Esophagus squamous epithelium (tissue), 5 donors: ENCODE results near the gene DRAXIN. TPM values are rescaled to one million over a fixed set of nuclear protein-coding genes. Genes with fewer than 3 reads are reported as not detected.
A peak's percentile ranks its signal among the peaks of the same experiment; 100 is the strongest.

Experiments used
- DNase-seq: peaks from one replicate; lab custom pipeline; 2025; lab: John Stamatoyannopoulos, UW
- H3K27ac ChIP-seq, 4 donors: fragments of 200-600 bp; sonication (generic); one replicate each; pipeline ENCODE4 v1.5.1; 2016 to 2019; ENCODE audit warnings: mild to moderate bottlenecking in 1 of 4
- H3K27me3 ChIP-seq, 4 donors: fragments of 200-600 bp; sonication (generic); 1 replicate in 3 of 4; 2 replicates in 1 of 4; pipeline versions ENCODE4 v1.5.1 to v1.6.0; 2017 to 2021; ENCODE audit warnings: antibody characterized with exemption in 1 of 4
- H3K36me3 ChIP-seq, 3 donors: fragments of 200-600 bp; sonication (generic); one replicate each; pipeline ENCODE4 v1.5.1; 2016 to 2019
- H3K4me1 ChIP-seq, 3 donors: fragments of 200-600 bp; sonication (generic); one replicate each; pipeline ENCODE4 v1.5.1; 2017 to 2019
- H3K4me3 ChIP-seq, 4 donors: fragments of 200-600 bp; sonication (generic); 1 replicate in 3 of 4; 2 replicates in 1 of 4; pipeline ENCODE4 v1.5.1; 2016 to 2019; ENCODE audit warnings: mild to moderate bottlenecking in 2 of 4, moderate library complexity in 1 of 4
- H3K9me3 ChIP-seq, 3 donors: fragments of 200-600 bp; sonication (generic); one replicate each; pipeline ENCODE4 v1.5.1; 2016 to 2019
- CTCF ChIP-seq, 6 experiments: fragments of 450-650 bp in 4 of 6; fragments of 200-600 bp in 2 of 6; sonication (generic) in 2 of 6; IDR thresholded peaks; one replicate each; pipeline ENCODE4 v1.5.1; 2016 to 2019; ENCODE audit warnings: antibody characterized with exemption in 6 of 6, mild to moderate bottlenecking in 4 of 6, moderate library complexity in 4 of 6
- POLR2A ChIP-seq, 4 donors: fragments of 450-650 bp; IDR thresholded peaks; one replicate each; pipeline ENCODE4 v1.6.1; 2017; ENCODE audit warnings: antibody characterized with exemption in 4 of 4, mild to moderate bottlenecking in 4 of 4, moderate library complexity in 3 of 4
- WGBS, 2 donors: methylation state at CpG; one replicate each; pipeline ENCODE4 v1.1.5; 2018; 5-methylcytosine and 5-hydroxymethylcytosine counted together
- intact Hi-C: fragments of 100-400 bp; cut with DNase I; formaldehyde crosslinking; loops from one replicate; pipeline ENCODE4 v1.15.0; 2022
- total RNA-seq, 4 donors: library from RNA; depleted of rRNA; stranded (reverse); fragments of >200 nt; gene quantifications; one replicate each; pipeline ENCODE4 v1.1.0, GENCODE V29; 2016
- donor health status: DM: yes; HTN: yes; CAD: no.

Gene DRAXIN
- total RNA-seq, 4 donors from 2014 or later = not detected

DNA sequence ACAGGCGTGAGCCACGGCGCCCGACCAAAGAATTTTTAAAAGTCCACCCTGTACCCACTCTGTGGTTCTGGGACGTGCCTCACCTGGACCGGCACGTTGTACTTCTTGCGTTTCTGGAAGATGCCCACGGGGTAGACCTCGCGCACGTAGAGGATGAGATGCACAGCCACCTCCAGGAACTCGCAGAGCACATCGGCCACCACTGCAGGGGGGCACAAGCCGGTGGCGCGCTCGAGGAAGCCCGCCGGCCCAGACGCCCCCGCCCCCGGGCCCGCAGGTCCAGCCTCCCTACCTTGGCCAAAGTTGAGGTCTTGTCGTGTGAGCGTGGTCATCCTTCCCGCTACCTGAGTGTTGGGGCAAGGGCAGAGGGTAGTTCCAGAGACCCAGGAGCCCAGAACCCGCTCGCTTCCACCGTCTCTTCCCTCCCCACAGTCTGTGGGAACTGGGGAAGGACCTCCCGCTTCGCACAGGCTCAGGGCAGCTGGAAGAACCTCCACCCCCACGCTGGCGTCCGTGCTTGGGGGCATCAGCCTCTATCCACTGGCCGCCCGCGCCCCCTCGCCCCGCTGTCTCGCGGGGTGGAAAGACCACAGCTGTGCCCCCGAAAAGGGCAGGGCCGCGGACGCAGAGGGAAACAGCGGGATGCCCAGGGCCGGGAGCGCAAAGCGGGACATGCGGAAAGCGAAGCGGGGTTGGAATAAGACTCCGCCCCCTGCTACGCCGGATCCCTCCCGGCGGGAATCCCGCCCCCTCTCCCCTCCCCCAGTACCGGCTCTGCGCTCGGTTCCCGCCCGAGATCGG is 11.0 kb upstream of the DRAXIN start:
- 40% methylated on average over 1 of the region's 65 CpGs; no CpG with 5 or more reads in 1 of the 2 donors for WGBS, 2 donors
- peak overlapping the region; percentile 82 to 97 (median 88) for H3K27ac ChIP-seq
- no peaks in the 10 kb centered on the region for H3K9me3 ChIP-seq
- H3K4me3 ChIP-seq = peak overlapping the region; percentile 76 to 93 (median 86)
- H3K27me3 ChIP-seq = peaks cover 0 to 30% (median 1%) of the 10 kb centered on the region in 4 donors
- H3K36me3 ChIP-seq = peaks cover 0 to 21% (median 0%) of the 10 kb centered on the region in 3 donors
- no peak for DNase-seq
- peaks cover 4 to 37% (median 13%) of the 10 kb centered on the region in 3 donors for H3K4me1 ChIP-seq
- intact Hi-C loops = no loop called here
- TF ChIP-seq CTCF (IDR thresholded peaks at IDR 0.05) = no peak
- no peak for TF ChIP-seq POLR2A (IDR thresholded peaks at IDR 0.05)

GRCh38 chr1:11681071-11681771 is 10.3 kb upstream of the DRAXIN start, which contains the start of gene MAD2L2:
Gene MAD2L2, minus strand, starts transcription at chr1:11681148. Its CDS starts 547 bp downstream, at chr1:11680601.
- Histone ChIP-seq H3K9me3 (no peaks in the 10 kb centered on the region), H3K36me3 (peaks cover 0 to 13% (median 0%) of the 10 kb centered on the region in 3 donors), H3K4me1 (peaks cover 4 to 37% (median 13%) of the 10 kb centered on the region in 3 donors), H3K27ac (peak within 1 kb of the TSS; percentile 82 to 97 (median 88)), H3K4me3 (peak within 1 kb of the TSS; percentile 76 to 93 (median 86)), H3K27me3 (peaks cover 0 to 32% (median 1%) of the 10 kb centered on the region in 4 donors)
- TF ChIP-seq CTCF (IDR thresholded peaks at IDR 0.05) (no peak), POLR2A (IDR thresholded peaks at IDR 0.05) (peak in 2 of 4 donors; percentile 48 to 69)
- intact Hi-C loops = no loop called here
- WGBS, 2 donors = 0% methylated on average over 18 to 19 of the region's 71 CpGs
- DNase-seq = no peak

- Histone ChIP-seq H3K4me3 (no peak overlapping the region), H3K27ac (no peak overlapping the region), H3K36me3 (peaks cover 0 to 2% (median 0%) of the 10 kb centered on the region in 3 donors), H3K9me3 (no peaks in the 10 kb centered on the region), H3K27me3 (peaks cover 0 to 39% (median 1%) of the 10 kb centered on the region in 4 donors), H3K4me1 (peaks cover 4 to 37% (median 13%) of the 10 kb centered on the region in 3 donors)
- TF ChIP-seq POLR2A (IDR thresholded peaks at IDR 0.05) = no peak
- no peak for TF ChIP-seq CTCF (IDR thresholded peaks at IDR 0.05)
- intact Hi-C loops = no loop called here
- 30 to 55% methylated on average over 7 of the region's 7 CpGs for WGBS, 2 donors
- DNase-seq = no peak
Measured at GRCh38 chr1:11682287-11682771, 9.2 kb upstream of the DRAXIN start.

GRCh38 chr1:11682799-11683198 is 8.7 kb upstream of the DRAXIN start:
- intact Hi-C loops = no loop called here
- Histone ChIP-seq H3K9me3 (no peaks in the 10 kb centered on the region), H3K27ac (no peak overlapping the region), H3K4me3 (no peak overlapping the region), H3K36me3 (no peaks in the 10 kb centered on the region), H3K4me1 (peaks cover 4 to 37% (median 13%) of the 10 kb centered on the region in 3 donors), H3K27me3 (peaks cover 0 to 44% (median 1%) of the 10 kb centered on the region in 4 donors)
- no CpG with 5 or more reads among the region's 1 CpG for WGBS, 2 donors
- TF ChIP-seq POLR2A (IDR thresholded peaks at IDR 0.05) (no peak), CTCF (IDR thresholded peaks at IDR 0.05) (no peak)
- DNase-seq = no peak
